ENCODE measurements around the gene LCLAT1.

DNA sequence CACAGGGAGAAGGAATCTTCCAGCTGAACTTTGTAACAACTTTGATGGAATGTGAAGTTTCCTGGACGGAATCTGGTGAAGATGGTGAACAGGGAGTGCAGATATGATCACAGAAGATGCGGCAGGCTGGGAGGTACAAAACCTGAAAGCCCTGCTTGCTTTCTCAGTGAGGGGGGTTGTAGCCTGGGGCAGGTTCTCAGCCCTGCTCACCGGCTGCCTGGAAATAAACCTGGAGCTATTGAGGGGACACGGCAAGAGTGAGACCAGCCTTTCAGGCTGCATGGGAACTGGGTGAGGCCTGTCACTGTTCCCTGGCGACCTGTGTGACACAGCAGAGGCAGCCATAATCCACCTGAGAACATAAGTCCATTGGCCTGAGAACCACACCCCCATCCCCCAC, 174.8 kb downstream of the LCLAT1 start:
- TF ChIP-seq, protein P1, sequence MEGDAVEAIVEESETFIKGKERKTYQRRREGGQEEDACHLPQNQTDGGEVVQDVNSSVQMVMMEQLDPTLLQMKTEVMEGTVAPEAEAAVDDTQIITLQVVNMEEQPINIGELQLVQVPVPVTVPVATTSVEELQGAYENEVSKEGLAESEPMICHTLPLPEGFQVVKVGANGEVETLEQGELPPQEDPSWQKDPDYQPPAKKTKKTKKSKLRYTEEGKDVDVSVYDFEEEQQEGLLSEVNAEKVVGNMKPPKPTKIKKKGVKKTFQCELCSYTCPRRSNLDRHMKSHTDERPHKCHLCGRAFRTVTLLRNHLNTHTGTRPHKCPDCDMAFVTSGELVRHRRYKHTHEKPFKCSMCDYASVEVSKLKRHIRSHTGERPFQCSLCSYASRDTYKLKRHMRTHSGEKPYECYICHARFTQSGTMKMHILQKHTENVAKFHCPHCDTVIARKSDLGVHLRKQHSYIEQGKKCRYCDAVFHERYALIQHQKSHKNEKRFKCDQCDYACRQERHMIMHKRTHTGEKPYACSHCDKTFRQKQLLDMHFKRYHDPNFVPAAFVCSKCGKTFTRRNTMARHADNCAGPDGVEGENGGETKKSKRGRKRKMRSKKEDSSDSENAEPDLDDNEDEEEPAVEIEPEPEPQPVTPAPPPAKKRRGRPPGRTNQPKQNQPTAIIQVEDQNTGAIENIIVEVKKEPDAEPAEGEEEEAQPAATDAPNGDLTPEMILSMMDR (IDR thresholded peaks at IDR 0.05), result no peak
- no peak for TF ChIP-seq POLR2A (IDR thresholded peaks at IDR 0.05)

Data from adrenal gland (tissue), 5 donors.